HG02678 (cell line): Measurements from ENCODE around the gene CAPRIN1.
A peak's percentile ranks its signal among the peaks of the same experiment; 100 is the strongest.

ENCODE experiments used
- ATAC-seq: cut with Tn5 transposase; IDR thresholded peaks from one replicate; pipeline ENCODE4 v1.9.1; 2021; ENCODE audit warnings: mild to moderate bottlenecking, moderate library complexity; ENCODE audit not compliant: unreplicated experiment

Gene CAPRIN1

GRCh38 chr11:34139346-34139745 lies 87.8 kb downstream of the CAPRIN1 start:
- ATAC-seq: no peak

GRCh38 chr11:34140149-34140548 lies 88.6 kb downstream of the CAPRIN1 start:
- no peak for ATAC-seq

DNA sequence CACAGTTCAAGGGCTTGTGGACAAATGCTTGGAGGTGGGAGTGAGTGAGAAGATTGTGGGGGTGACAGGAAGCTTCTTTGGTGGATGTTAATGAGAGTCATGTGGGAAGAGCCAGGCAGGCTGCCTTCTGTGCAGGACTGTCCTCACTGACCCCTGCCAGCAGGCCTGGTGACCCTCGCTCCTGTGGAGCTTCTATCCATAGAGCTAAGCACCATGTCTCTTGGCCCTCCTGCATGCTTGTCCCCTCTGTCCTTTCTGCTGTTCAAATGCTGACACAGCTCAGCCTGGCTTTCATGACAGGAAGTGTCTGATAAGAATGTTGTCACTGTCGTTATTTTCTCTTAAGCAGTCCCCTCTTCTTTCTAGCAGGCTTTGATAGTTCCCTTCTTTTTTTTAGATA lies 91.5 kb downstream of the CAPRIN1 start:
- ATAC-seq: no peak

- peak; percentile 33 for ATAC-seq
Observed at GRCh38 chr11:34145073-34145472, 93.5 kb downstream of the CAPRIN1 start.

- peak; percentile 55 for ATAC-seq
Observed at GRCh38 chr11:34145847-34146381, 94.4 kb downstream of the CAPRIN1 start.

DNA sequence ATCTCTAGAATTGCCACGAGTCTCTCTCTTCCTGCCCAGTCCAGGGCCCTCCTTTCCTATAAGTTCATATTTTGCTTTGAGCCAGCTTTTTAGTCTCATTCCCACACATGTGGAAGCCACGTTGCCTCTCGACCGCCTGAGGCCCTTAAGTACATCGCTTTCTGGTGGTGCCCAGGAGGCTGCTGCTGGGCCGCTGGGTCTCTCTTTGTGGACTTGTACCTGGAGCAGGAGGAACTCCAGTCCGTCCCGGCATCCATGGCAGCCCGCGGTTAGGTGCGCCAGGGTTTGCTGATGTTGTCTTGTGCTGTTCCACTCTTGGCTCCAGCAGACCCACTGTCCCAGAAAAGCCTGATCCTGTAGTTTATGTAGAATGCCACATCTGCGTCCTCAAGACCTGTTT lies 94.9 kb downstream of the CAPRIN1 start:
- no peak for ATAC-seq

DNA sequence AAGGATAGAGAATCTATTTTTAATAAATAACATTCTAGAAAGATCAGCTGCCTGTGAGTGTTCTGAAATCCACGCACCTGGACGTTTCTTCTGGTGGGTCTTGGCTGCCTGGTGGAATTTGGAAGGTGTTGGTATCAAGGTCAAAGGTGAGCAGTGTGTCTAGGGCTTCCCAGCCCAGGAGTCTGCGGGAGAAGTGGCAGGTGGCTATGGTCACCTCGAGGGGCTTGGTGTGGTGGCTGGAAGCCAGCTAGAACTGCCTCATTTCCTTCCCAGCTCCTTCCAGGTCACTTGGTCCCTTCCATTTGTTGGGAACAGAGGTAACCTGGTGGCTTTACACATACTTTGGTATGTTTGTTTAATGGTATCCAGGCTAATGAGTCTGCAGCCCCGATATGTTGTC lies 95.3 kb downstream of the CAPRIN1 start:
- ATAC-seq: no peak

DNA sequence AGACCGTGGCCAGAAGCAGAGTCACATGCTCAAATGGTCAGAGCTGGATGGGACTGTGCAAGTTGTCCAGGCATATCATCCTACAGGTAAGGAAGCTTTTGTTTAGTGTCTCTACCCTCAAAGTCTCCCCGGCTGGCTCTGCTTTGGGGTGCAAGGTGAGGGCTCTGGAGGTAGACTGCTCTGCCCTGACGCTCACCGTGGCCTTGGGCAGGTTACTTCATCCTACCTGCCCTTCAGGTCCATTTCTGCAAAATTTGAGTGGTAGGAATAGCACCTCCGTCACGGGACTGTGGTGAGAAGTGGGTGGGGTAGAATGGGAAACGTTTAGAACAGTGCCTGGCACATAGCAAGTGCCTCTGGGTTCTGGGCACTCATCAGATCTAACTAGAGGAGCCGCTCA lies 96.0 kb downstream of the CAPRIN1 start:
- no peak for ATAC-seq

- no peak for ATAC-seq
Observed at GRCh38 chr11:34148504-34149165, 97.1 kb downstream of the CAPRIN1 start.

- no peak for ATAC-seq
Observed at GRCh38 chr11:34149274-34149673, 97.7 kb downstream of the CAPRIN1 start.

DNA sequence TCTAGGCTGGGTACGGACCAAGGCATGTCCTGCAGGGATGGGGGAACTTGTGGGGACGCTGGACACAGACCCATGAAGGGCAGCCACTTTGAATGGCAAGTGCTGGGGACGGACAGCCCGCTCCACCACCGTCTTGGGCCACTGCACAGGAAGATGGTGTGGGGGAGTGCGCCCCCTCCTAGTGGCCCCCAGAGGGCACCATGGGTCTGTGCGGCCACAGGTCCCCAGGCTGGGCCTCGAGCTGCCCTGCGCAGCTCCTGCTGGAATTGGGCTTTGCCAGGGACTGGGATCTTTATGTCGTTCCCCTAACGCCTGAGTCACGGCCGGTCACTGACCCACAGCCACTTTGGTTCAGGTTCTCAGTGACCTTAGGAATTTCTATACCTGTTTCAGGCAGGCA lies 98.3 kb downstream of the CAPRIN1 start:
- ATAC-seq: no peak

DNA sequence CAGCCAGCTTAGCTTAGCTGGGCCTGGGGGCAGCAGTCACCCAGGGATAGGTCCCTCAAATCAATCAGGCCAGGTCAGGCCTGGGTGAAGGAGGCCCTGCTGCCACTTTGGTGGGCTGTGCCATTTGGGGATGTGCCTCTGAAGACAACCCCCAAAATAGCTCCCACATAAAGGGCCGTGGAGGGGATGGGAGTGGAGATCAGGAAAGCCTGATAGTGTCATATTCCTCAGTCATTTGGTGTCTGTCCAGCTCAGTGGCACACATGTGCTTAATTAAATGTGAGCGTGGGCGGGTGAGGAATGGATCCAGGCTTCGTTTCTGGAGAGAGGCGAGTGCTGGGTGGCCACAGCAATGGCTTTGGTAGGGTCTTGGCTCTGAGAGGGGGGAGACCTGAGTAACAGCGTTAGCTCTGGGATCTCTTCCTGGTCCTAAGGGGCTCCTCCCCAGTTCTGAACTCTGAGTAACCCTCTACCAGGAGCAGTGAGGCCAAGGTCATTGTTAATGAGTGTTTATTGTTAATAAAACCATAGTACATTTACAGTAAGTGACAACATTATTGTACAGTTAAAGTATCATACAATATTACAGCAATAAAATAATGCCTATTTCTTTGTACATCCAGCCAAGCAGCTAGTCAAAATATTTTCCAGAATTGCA lies 99.1 kb downstream of the CAPRIN1 start:
- no peak for ATAC-seq
